ENCODE results near the gene NKX2-2.

The NKX2-2 gene

GRCh38 chr20:21521596-21522480 is 8.0 kb upstream of the NKX2-2 start:
- DNase-seq, result no peak

DNA sequence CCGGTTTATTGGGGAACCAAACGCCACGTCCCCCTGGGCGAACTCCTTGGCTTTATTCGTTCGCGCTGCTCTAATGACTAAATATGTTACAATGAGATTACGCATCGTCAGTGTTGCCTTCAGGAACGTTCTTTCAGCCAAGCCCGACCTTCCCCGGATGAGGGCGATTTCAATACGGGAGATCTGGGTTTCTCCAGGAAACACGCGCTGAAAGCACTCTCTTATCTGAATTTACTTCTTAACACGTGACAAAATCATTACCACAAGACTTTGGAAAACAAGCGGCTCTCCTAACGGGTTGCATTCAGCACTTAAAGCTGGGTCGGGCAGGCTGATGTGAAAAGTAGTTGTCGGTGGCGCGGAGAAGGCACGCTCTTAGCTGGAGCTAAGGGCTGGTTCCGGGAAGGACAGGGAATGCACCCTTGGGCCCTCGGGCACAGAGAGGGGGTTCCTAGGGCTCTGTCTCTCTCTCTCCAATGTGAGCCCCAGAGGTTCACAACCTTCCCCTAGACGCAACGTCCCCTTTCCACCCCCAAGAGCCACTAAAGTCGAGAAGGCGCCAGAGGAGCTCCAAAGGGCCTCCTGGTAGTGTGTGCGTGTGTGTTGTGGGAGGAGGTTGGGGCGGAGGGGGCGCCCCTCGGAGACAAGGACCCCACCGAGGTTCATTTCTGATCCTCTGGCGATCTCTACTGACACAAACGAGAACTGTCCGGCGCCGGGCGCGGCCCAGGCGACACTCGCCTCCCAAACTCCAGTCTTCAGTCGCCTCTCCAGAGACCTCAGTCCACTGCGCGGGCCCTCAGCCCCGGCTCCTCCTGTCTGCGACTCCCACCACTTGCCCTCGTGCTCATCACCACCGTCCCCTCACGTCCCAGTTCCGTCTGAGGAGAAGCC is 7.1 kb upstream of the NKX2-2 start:
- DNase-seq, result no peak

DNA sequence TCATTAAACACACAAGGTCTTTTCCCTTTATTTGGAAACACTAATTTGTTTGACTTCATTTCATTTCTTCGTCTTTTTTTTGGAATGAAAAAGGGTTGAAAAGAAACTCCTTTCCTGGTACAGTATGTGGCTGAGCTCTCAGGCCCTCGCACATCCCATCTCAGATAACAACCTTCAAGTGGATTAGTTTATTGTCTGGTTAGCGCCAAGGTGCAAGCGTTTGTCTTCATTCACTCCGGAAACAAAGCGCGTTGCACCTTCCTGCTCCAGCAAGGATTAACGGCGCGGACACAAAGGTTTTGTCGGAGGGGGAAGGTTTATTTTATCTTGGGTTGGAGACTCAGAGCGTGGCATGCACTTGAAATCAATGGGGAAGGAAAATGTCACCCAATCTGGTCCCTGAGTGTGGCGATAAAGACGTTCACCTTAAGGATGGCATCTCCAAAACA is 5.3 kb upstream of the NKX2-2 start:
- DNase-seq, result no peak

GRCh38 chr20:21518292-21518991 is 4.6 kb upstream of the NKX2-2 start:
- no peak for DNase-seq

DNA sequence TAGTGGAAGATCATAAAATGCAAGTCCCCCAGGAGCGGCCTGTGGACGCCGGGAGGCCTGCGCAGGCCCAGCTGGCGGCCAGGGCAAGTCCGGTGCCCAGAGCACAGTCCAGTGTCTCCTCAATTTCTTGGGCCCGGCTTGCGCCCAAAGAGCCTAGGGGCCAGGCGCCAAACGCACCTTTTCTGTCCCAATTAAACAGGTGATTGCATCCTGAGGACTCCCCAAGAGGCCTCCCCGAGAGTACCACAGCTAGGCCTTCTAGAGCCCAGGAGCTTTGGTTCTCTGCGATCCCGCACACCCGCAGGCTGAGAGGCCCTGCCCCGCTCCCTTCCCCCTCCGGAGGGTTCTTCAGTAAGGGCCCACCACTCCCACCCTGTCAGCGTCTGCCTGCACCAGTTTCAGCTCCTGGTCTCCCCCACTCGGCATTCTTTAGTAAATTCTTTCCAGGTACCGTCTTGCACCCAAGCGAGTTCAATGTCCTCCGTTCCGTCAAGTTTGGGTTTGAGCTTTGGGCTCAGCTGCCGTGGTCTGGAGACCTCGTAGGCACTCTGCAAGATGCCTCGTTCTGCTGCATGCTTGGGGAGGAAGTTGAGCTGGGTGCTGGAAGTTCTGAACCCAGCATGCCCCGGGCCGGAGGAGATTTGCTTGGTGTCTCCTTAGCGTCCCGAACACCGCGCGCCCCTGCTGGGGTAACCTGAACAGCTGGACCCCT is 3.9 kb upstream of the NKX2-2 start:
- DNase-seq, result no peak

- no peak for DNase-seq
Measured at GRCh38 chr20:21516861-21517565, 3.1 kb upstream of the NKX2-2 start.

DNA sequence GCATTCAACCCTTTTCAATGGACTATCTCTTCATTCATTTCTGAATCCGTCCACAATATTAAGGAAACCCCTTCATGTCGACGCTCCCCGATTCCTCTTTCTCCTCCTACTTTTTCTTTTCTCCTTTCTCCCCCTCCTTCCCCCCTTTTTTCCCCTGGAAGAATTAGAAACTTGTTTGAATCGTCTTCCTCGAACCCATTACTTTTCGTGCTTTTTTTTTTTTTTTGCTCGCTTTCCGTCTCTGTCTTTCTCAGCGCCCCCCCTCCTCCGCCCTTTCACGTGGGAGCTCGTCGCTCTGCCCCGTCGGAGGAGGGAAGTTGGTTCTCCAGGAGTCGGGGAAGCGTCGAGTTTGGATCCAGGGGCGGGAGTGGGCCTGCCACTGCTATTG is 2.3 kb upstream of the NKX2-2 start:
- no peak for DNase-seq

- DNase-seq, result no peak
Measured at GRCh38 chr20:21515300-21516179, 1.7 kb upstream of the NKX2-2 start.

GRCh38 chr20:21514553-21515251 is 838 bp upstream of the NKX2-2 start:
- DNase-seq, result no peak

DNA sequence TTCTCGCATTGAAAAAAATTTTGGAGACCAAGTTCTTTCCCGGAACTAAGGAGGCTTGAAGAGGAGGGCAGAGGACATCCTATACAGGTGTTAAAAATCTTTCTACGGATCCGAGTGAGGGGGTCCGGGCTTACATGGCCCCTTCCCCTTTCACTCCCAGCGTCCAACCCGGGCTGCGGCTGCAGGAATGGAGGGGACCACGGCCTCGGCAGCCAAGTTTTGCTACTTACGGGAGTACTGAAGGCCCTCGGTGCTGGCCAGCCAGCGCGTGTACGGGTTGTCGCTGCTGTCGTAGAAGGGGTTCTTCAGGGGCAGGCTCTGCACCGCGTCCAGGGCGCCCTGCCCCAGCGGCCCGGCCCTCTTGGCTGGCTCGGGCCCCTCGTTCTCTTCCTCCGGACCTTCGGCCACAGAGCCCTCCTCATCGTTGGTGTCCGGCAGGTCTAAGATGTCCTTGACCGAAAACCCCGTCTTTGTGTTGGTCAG is 642 bp downstream of the NKX2-2 start:
- DNase-seq, result no peak

- DNase-seq, result no peak
Measured at GRCh38 chr20:21512634-21513180, 1.2 kb downstream of the NKX2-2 start.

DNA sequence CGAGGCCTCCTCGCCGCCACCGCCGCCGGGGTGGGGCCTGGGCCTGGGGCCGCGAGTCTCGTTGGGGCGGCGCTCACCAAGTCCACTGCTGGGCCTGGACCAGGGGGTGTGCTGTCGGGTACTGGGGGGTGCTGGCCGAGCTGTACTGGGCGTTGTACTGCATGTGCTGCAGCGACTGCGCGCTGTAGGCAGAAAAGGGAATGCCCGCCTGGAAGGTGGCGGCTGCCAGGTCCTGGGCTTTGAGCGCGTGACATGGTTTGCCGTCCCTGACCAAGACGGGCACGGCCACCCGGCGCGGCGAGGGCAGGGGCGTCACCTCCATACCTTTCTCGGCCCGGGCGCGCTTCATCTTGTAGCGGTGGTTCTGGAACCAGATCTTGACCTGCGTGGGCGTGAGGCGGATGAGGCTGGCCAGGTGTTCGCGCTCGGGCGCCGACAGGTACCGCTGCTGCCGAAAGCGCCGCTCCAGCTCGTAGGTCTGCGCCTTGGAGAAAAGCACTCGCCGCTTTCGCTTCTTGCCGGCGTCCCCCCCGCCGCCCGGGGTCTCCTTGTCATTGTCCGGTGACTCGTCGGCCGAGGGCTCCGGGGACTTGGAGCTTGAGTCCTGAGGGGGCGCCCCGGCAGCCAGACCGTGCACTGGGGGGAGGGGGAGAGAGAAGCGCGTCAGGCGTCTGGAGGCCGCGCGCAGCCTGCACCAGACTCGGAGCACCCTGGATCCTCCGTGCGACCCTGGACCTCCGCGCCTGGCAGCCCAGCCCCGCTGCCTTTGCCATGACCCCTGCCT is 1.8 kb downstream of the NKX2-2 start:
- DNase-seq, result no peak

GRCh38 chr20:21511485-21511849 is 2.4 kb downstream of the NKX2-2 start:
- no peak for DNase-seq

DNA sequence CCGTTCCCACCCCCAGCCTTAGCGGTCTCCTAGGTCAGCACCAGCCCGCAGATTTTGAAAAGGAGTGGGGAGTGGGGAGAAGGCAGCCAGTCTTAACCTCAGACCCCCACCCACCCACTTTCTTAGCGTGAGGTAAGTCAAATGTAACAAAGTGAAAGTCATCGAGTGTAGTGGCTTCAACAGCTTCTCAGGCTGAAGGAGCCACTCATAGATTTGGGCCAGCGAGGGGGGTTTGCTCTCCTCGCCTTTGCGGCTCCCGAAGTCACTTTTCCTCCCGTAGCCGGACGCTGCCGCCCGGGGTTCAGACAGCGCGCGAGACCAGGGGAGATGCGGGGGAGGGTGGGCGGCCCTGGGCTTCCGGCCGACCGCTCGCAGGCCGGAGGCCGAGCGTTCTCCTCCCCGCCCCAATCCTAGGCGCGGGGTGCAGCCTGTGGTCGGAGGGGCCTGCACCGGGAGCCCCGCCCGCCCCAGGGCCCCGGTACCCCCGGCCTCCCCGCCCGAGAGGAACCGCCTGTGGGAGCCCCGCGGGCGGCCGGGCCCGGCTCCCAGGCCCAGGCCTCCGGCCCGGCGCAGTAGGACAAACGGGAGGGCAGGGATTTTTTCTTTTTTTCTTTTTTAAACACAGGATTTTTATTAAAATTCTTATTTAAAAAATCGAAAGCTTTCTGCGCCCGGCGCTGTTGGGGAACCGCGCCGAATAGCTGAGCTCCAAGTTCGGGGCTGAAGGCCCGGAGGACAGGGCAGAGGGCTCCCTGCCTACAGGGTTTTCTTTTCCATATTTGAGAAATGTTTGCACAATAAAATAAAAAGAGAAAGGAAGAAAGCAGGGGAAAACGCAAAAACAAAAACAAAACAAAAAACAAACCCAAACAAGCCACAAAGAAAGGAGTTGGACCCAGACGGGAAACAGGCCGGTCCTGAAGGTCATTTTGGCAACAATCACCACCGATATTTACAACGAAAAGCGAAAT is 3.2 kb downstream of the NKX2-2 start:
- no peak for DNase-seq

DNA sequence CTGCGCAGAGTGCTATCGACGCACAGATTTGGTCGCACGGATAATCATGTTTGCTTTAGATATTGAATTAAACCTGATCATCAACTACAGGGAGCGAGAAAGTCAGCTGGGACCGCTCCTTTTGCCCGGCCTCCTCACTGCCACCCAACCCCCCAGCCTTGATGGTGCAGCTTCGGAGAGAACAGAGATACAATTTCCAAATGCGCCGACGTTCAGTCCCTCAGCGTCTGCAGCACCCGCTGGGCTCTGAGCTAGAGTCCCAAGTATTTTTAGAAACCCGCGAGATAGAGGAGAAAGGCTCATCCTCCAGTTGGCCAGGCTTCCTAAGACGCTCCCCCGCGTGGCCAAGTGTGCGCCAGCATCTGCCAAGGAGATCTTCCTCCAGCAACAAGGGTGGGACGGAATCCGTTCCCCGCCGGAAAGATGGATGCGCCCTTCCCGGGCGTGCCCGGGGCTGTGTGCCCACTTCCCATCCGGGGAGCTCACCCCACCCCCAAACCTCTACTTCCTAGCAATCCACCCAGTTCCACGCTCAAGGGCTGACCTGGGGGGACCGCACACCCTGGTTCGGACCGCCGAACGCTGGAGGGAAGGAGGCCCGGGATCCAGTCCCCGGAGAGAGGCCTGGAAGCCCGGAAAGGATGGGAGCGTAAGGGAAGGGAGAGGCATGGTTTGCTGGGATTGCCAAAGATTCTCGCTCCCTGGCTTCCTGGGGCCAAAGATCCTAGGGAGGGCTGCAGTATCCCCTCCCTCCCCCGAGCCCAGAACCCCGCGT is 4.1 kb downstream of the NKX2-2 start:
- peak; percentile 44 for DNase-seq

DNA sequence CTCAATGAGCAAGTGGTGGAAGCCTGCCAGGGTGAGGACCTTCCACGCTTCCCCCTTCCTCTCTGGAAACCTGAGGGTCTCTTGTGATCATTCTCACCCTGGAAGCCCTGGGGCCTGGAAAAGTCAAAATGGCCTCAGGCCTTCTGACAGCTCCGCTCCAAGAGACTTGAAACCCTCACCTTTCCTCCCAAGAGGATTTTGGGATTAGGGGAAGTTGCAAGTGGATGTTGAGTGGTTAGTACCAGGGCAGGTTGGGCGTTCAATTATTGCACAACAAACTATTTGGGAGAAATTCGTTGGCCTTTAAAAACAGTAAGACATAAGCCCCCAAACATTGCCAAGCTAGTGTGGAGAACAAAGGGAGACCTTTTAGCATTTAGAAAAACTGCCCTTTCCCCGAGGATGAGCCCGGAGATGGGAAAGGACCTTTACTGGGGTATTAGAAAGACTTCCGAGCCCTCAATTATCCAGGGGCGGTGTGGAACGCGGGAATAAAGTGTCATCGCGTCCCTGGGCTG is 4.7 kb downstream of the NKX2-2 start:
- DNase-seq, result no peak
